NCI-H2227 treated with DMSO at 0.1 percent for 48 hours (cell line): ENCODE measurements around the gene FRAS1.
"Not testable (repeated sequence)": the region's sequence is repeated elsewhere in the genome, so short reads cannot be mapped to it uniquely, and the experiment has no call there.

Experiments used
- DNase-seq: peaks from one replicate; lab custom pipeline; 2025; lab: John Stamatoyannopoulos, UW

FRAS1 gene

DNA sequence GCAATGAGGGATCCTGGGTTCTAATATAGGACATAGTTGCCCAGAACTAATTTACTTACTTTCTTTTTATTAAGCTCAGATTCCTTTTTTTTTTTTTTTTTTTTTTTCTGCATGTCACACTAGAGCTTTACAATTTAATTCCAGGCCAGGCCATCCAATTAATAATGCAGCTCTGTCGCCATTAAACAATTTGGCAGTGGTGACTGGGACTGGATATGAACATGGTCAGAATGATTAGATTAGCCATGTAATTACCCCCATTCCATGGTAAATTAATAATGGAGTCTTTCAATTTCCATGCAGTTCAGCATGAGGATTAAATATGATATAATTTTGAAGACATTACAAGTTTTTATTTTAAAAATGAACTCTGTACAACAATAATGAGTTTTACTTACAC, 267.5 kb downstream of the FRAS1 start:
- DNase-seq, result no peak

DNA sequence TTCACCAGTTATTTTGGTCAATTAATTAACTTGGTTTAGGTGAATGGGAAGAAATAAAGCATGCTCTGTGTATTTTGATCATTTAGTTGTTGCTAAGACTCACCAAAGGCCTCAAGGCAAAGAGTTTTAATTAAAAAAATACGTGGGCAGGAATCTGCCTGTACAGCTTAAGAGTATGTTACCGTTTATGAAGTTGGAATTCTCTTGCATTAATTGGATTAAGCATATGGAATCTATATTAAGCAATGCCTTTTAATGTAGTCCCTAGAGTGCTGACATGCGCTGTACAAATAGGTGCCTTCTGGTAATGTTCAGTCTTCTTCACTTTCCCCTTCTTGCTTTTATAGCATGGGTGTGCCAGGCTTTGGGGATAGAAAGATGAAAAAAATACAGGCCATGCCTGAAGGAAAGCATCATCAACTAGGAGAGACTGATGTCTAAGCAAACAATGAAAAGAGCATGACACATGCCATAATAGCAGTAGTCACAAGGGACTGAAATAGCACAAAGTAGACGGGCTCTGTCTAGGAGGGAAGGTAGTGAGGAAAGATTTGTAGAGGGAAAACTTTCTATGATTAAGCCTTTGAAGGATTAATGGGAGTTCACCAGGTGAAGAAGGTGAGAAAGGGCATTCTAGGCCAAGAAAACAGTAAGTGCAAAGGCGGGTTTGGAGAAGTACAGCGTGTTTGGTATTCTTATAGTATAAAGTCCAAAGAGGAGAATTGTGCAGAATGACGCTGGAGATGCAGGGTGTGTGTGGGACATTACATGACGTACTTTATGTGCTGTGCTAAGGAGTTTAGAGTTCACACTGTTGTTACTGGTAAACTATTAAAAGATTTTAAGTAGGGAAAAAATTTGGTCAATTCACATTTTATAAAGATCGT, 268.4 kb downstream of the FRAS1 start:
- DNase-seq, result no peak

DNA sequence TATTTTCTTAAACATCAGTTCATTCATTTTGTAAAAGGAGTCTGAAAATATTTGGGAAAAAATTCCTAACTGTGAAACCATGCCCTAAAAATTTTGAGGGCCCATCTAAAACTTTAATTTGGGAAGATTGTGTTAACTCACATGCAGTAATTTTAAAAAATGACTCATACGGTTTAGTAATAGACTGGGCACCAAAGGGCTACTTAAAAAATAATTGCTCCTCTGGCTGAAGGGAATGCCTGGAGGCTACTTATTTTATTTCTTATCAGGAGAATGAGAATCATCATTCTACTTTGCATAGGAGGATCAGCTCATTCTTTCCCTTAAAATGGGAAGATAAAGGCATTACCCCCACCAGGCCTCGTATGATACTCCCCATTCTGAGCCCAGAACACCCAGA, 271.5 kb downstream of the FRAS1 start:
- DNase-seq, result not testable (repeated sequence)

DNA sequence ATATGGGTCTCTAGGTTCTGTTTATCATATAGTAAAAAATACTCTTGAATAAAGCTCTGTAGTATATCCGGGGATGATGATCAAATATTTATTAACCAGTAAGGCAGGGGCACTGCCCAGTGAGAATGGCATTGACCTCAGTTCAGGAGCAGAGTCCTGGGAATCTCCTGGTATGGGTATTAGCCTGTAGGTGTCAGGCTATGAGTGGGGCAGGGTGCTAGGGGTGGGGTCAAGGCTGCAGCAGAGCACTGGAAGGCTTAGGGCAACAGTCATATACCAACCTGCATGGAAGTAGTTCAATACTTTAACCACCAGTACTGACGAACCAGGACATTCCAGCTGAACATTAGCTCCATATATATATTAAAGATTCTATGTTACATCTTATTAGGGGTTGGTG, 274.1 kb downstream of the FRAS1 start:
- DNase-seq, result no peak

DNA sequence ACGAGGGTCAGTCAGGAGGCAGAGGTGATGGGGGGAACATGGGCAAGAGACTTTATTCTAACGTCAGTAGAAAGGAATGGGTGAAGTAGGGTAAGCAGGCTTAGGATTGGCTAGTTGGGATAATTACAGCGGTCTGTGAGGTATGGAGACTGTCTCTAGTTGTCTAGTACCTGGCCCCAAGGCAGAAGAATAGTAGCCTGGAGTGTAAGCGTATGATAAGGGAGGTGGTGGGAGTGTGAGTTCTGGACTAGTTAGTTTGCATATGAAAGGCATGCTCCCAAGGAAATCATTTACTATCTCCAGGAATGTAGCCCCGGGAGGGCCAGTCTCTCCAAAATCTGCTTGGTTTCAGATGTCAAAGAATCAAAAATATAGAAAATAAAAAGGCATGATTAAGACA, 274.8 kb downstream of the FRAS1 start:
- DNase-seq, result no peak

DNA sequence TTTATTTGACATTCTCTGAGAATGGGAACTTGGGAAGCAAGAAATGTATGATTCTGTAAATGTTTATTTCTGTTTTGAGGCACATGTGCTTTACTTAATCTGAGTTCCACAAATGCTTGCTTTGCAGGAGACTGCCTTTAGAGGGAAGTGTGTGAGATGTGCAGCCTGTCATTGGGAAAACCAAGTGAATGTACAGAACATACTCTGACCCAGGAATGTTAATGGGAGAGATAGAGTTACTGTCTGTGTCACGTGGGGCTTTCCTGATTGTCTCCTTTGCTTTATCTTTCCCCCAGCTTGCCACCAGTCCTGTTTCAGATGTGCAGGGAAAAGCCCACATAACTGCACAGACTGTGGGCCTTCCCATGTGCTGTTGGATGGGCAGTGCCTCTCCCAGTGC, 275.9 kb downstream of the FRAS1 start:
- DNase-seq, result no peak

DNA sequence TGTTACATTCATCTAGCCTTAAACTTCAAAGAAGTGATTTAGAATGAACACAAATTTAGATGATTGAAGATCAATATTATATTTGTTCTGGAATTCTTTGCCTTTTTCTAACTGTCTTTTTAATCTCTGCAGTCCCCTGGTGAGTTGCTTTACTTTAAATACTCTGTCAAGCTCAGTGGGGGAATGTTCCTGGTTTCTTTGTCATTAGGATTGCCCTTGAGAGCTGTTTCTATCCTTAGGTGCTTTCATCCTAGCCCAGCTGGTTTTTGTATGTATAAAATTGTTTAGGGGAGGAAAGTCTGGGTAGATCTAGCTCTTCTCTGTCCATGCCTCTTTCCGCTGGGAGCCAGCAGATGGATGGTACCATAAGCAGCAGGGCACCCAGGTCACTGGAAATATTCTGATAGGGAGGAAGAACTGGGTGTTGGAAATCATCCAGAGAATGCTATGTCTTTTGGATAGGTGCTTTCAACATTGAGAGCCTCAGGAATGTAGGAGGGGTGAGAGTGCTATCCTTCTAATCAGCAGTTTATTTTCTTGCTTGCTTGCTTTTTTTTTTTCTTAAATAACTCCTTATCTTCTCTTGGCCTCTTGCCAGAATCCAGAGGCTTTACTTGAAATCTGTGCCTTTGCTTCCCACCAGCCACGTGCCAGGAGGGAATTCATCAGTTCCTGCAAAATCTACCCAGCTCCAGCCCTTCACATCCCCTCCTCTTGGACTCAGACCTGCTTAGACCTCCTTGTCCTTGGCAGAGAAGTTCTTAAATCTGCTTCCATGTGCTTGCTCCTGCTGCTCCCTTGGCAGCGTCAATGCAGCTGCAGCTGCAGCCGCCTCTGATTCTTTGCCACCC, 279.2 kb downstream of the FRAS1 start:
- DNase-seq, result no peak

DNA sequence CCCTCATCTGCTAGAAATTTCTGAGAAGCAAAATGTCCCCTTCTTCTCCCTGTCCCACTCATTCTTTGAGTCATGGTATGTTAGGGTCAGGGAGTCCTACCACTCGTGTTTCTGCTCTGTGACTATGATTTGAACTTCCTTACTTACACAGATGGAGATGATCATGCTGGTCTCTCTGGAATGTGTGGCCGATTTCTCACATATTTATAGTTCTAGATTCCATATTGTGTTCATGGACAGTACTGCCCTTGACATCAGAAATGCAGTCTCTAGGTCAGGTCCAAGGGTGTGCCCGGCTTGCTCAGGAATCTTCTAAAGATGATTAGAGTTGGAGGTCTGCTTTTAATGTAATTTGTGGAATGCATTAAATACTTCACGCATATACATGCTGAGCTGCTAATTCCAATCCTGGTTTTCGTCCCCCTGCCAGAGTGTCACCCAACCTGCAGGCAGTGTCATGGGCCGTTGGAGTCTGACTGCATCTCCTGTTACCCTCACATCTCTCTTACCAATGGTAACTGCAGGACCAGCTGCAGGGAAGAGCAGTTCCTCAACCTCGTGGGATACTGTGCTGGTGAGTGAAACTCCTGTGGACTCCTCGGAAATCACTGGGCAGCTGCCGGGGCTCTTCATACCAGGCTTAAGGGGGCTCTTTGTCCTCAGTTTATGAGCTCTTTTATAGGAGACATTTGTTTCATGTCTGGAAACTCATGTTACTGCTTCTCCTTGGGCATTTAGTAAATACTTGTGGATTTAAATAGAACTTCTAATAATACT, 280.3 kb downstream of the FRAS1 start:
- DNase-seq, result no peak

DNA sequence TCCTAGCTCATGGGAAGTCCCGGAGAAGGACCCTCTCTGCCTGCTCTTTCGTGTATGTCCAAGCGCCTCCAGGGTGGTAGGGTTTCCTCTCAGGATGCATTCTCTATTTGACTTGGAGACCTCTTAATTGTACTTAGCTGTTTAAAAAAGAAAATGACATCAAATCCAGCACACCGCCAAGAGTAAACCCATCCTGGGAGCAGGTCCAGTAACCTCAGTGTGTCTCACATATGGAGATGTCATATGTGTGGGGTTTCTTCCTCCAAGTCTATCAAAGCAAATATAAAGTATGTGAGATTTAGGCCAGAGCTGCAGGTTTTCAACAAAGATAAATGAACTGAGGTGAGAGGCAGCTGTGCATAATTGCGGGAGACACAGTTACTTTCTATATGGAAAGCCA, 285.0 kb downstream of the FRAS1 start:
- no peak for DNase-seq

DNA sequence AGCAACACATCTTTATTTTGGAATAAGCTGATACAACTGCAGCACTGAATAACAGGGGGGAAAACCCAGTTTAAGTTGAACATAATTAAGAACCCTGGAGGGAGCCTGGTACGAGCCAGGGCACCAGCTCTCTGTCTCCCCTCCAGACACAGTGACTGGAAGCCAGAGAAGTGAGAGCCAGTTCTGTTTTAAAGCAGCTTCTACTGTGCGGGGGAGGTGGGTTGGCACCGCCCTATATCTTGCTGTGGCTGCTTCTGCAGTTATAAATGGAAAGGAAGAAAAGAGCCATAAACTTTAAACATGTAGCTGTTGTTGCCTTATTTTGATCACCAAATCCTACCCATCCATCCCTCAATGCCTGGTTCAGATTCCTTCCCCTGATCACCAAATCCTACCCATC, 286.6 kb downstream of the FRAS1 start:
- no peak for DNase-seq

DNA sequence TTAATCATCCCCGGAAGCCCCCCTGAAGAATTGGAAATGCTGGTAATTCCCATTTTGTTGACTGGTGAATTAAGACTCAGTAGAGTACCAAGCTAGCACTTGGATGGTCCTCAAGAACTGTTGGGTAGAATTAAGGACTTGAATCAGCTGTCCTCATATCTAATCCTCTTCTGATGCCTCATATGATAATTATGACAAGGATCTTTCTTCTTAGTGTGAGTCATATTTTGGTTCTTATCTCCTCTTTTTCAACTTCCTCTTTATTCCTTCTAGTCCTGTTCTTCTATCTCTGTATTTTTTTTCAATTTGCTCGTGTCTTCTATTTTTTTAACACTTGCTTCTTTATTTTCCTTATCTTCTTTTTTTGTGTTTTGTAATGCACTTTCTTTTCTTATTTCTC, 288.1 kb downstream of the FRAS1 start:
- no peak for DNase-seq

DNA sequence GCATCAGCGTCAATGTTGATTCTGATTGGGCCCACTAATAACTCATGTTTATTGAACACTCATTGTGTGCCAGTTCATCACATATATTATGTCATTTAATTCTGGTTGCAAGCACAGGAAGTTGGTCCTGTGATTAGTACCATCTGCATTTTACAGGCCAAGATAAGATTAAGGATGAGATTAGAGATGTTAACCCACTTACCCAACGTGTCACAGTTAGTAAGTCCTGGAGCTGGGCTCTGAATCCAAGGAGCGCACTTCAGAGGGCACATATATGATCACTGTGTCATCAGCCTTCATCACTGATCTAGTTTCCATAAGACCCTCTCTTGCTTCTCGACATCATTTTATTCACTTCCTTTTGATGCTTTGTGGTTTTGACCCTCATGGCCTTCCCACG, 289.1 kb downstream of the FRAS1 start:
- no peak for DNase-seq

DNA sequence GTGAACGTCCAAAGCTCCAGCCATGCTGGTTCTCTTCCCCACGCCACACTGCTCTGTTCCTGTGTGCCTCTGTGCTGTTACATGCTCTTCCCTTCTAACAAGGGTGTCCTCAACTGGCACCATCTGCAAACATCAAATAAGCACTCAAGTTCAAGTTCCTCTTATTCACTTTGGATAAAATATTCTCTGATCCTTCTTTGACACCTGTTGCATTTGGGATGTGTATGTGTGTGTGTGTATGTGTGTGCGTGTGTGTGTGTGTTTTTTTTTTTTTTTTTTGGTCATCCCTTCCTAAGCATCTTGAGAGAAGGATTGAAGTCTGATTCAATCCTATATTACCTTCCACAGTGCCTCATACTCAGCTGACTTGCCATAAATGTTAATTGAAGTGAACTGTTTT, 290.4 kb downstream of the FRAS1 start:
- no peak for DNase-seq

DNA sequence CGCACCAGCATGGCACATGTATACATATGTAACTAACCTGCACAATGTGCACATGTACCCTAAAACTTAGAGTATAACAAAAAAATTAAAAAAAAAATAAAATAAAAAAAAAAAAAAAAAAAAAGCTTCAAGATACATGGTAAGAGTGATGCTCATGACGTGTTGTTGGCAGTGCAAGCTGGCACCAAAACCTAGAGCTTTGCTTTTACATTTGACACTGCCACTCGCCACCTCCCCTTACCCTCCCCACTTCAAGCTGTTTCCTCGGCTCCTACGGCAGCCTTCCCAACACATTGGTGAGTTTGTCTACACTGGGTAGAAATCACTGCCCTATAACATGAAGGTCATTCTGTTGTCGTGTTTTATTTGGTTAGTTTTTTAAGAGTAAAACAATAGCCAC, 296.8 kb downstream of the FRAS1 start:
- DNase-seq, result no peak

DNA sequence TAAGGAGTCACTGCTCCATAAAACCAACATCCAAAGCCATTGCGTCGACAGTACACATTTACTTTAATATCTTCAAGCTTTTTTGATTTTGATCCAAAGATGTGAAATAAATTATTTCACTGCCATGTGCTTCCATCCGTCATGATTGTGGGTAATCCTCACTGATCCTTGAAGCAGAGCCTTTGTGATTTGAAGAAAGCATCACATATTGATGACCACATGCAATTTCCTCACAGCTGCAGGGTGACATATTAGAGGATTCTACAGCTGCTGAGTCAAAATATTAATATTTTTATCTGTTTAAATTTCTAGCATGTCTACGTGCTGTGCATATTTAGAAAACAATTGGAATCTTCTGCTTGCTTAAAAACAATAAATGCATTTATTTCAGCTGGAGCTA, 297.7 kb downstream of the FRAS1 start:
- no peak for DNase-seq

DNA sequence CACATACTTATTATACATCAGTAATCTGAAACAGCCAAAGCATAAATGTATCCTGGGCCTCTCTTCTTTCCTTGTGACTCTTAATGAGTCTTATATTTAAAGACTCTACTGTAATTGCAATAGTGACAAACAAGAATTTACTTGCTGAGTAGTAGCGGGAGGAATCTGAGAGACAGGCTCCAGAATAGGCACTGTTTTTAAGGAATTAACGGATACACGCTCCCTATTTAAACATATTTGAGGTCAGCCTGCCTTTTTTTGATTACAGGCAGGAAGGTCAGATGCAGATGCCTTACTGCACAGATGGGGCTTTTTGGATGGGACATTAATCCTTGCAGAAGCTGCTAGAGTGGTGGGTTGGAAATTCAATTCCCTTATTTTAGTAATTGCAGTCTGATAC, 298.2 kb downstream of the FRAS1 start:
- DNase-seq, result no peak

DNA sequence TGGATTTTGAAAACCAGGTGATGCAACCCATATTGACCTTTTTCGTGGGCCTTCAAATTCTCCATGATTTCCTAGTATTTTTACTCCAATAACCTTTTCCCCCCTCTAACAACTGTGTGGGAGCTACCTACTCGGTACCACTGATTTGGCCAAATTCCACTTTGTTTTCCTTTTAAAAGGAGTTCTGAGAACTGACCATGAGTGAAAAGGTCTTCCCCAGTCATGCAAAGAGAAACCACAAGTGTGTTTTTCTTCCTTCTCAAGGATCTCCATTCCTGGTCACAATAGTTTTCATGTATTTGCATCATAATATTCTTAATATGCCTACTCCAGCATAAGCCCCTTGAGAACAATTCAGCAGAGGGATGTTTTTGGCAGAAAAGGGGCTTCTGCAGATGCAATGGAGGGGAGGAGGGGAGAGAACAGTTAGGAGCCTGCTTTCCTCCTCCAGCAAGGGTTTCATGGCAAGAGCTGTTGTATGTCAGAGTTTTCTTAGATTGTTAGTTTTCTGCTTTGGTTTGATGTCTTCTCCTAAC, 299.2 kb downstream of the FRAS1 start:
- DNase-seq, result no peak

DNA sequence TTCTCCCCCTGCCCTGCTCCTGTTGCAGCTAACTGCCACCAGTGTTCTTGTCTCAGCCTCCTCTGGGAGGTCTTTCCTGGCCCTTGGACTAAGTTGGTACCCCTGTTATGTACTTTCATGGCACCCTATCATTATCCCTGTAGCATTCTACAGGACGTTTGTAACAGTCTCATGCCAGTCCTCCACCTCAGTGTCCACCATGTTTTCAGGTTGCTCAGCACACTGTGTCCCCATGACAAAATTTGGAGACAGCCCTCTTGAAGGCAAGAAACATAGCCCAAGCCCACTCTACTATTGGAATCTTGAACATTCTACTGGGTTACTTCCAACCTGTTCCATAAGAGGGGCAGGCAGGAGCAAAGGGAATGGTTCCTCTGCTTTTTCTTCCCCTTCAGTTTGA, 300.0 kb downstream of the FRAS1 start:
- DNase-seq, result no peak

DNA sequence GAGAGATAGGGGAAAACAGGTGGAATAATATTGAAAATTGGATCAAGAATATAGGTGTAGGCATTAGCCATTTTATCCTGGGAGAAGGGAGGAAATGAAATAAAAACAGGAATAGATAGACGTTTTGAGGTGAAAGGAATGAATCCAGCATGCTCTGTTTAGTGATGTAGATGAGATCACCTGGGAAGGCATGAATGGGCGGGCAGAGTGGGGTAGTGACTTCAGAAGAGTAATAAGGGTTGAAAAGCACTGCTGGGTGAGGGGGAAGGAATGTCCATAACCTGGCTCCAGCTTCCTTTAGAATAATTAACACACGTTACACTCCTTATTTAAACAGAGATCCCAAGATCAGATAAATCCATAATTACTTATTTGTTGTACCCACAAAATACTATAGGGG, 303.3 kb downstream of the FRAS1 start:
- DNase-seq, result no peak

DNA sequence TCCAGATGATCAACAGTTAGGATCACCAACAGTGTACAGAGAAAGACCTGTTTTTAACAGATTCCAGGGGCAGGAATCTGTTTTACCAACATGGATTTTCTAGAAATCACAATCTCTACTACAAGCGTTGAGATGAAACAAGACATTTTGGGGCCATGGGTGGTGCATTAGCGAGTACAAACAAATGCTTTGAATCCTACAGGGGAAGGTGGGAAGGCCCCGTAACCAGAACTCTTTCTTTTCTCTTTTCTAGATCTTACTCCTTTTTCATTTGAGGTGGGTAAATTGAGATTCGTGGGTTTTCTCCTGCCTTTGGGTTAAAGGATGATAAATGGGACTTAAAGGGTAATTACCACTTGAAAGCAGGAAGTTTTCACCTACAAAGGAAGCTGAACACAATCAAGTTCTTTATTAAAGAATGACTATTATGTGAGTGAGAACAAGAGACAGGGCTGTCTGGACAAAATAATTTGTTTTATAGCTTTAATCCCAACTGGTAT, 304.5 kb downstream of the FRAS1 start:
- DNase-seq, result no peak

DNA sequence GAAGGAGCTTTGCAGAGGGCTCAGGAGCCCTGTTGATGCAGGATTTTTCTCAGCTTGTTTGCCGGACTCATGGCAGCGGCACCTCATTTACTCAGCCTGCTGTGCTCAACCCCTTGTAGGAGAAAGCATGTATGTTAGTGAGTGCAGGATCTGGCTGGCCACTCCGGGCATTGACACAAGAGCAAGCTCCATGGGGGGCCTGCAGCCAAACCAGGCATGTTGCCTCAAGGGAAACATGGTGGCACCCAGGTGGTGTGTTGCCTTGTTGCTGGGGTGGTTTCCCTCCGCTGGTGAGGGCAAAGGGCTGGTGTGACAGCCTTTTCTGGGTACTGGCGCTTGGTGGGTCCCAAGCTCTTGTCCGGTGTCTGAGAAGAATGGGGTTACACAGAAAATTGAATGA, 305.2 kb downstream of the FRAS1 start:
- DNase-seq, result no peak

DNA sequence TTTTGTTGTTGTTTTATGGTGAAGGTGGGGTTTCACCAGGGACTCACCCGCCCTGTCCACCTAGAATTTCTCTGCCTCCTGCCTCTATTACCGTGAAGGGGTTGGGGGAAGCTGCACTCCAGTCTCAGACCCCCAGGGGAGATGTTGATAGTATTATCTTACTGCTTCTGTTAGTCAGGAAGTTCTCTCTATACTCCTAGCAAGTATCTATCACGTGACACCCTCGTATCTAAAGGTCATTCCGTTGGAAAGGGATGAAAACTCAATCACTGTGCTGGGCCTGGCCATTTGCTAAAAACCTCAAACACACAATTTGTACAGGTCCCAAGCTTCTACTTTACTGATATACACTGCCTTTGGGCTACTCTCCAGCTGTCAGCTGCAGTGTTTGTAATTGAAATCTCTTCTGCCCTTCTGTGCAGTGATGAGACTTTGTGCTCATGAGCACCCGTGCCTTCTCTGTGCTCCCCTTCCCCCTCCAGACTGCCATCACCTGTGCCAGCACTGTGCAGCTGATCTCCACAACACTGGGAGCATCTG, 306.0 kb downstream of the FRAS1 start:
- no peak for DNase-seq
